RWPE2 (cell line): ENCODE measurements around the gene MAPK8.

Experiments used
- ATAC-seq: fragments of 200-7000 bp; cut with Tn5 transposase; 3 replicates; pipeline ENCODE4 v1.9.1; 2021; ENCODE audit warnings: low read depth
- DNase-seq: peaks from one replicate; pipeline ENCODE4 v3.0.0-alpha.2; 2020; ENCODE audit warnings: low spot score
- H3K27ac ChIP-seq: fragments of 450-650 bp; 2 replicates; pipeline ENCODE4 v1.5.1; 2017; ENCODE audit warnings: mild to moderate bottlenecking; ENCODE audit not compliant: poor library complexity, severe bottlenecking
- H3K27me3 ChIP-seq: fragments of 250-450 bp; sonication (Bioruptor Pico); 2 replicates; pipeline ENCODE4 v1.5.1; 2021; ENCODE audit warnings: mild to moderate bottlenecking, moderate library complexity; ENCODE audit not compliant: insufficient read depth, poor library complexity, severe bottlenecking
- H3K36me3 ChIP-seq: fragments of 250-450 bp; sonication (Bioruptor Pico); 2 replicates; pipeline ENCODE4 v1.5.1; 2020; ENCODE audit warnings: low read depth, mild to moderate bottlenecking, moderate library complexity
- H3K4me1 ChIP-seq: fragments of 250-450 bp; sonication (Bioruptor Pico); 2 replicates; pipeline ENCODE4 v1.5.1; 2021; ENCODE audit warnings: mild to moderate bottlenecking, moderate library complexity; ENCODE audit not compliant: insufficient read depth, poor library complexity, severe bottlenecking
- H3K4me3 ChIP-seq: fragments of 250-450 bp; sonication (Bioruptor Pico); 2 replicates; pipeline ENCODE4 v1.5.1; 2021; ENCODE audit warnings: mild to moderate bottlenecking, moderate library complexity; ENCODE audit not compliant: severe bottlenecking
- H3K9me3 ChIP-seq: fragments of 250-450 bp; sonication (Bioruptor Pico); 2 replicates; pipeline ENCODE4 v1.5.1; 2021; ENCODE audit warnings: mild to moderate bottlenecking, moderate library complexity; ENCODE audit not compliant: severe bottlenecking
- CTCF ChIP-seq: fragments of 450-650 bp; IDR thresholded peaks from one replicate; pipeline ENCODE4 v1.5.1; 2017; ENCODE audit warnings: mild to moderate bottlenecking, moderate library complexity; ENCODE audit not compliant: poor library complexity, severe bottlenecking

MAPK8 gene

GRCh38 chr10:48457949-48458661, 151.6 kb downstream of the MAPK8 start:
- Histone ChIP-seq H3K4me3 (no peak overlapping the region), H3K9me3 (no peaks in the 10 kb centered on the region), H3K4me1 (no peaks in the 10 kb centered on the region), H3K36me3 (no peaks in the 10 kb centered on the region), H3K27me3 (no peaks in the 10 kb centered on the region), H3K27ac (no peak overlapping the region)
- no peak for ATAC-seq
- peak; percentile 36 for DNase-seq
- TF ChIP-seq CTCF = no peak

- Histone ChIP-seq H3K27me3 (no peaks in the 10 kb centered on the region), H3K4me3 (no peak overlapping the region), H3K36me3 (no peaks in the 10 kb centered on the region), H3K27ac (no peak overlapping the region), H3K4me1 (no peaks in the 10 kb centered on the region), H3K9me3 (no peaks in the 10 kb centered on the region)
- ATAC-seq (no peak), DNase-seq (no peak)
- no peak for TF ChIP-seq CTCF
Observed at GRCh38 chr10:48458662-48459048, 152.2 kb downstream of the MAPK8 start.

DNA sequence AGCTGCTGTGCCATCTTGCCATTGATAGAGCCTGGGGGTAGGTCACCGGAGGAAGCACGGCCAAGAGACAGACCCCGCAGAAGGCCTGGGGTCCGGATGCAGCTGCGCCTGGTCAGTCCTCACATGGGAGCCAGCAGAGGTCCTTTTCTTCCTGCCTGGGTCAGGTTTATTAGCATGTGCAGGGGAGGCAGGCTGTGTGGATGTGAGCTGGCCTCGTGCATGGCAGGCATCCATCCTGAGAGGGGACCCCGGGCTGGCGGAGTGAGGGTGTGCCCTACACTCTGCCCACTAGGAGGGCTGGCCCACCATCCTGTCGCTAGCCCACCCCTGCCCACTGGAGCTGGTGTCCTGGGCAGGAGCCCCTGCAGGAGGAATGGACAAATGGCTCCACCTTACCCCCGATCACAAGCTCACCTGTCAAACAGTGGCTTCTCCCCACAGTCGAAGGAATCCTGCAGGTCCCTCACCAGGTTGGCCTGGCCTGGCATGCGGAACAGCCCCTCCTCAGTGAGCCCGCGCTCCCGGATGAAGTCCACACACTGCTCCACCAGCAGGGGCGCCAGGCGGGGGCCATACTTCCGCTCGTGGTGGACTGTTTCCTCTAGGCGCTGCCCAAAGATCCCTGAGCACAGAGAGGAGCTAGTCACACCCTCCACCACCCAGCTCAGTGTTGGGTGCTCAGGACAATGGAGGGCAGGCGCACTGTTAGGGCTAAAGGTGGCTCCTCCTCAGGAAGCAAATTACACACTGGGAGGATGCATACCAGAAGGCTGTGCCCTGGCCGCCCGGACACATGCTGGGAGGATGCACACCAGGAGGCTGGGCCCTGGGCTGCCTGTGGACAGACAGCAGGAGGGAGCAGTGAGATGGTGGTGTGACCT, 153.0 kb downstream of the MAPK8 start:
- TF ChIP-seq CTCF = no peak
- Histone ChIP-seq H3K4me3 (no peak overlapping the region), H3K9me3 (no peaks in the 10 kb centered on the region), H3K36me3 (no peaks in the 10 kb centered on the region), H3K27ac (no peak overlapping the region), H3K4me1 (no peaks in the 10 kb centered on the region), H3K27me3 (no peaks in the 10 kb centered on the region)
- no peak for ATAC-seq
- peak; percentile 42 for DNase-seq

DNA sequence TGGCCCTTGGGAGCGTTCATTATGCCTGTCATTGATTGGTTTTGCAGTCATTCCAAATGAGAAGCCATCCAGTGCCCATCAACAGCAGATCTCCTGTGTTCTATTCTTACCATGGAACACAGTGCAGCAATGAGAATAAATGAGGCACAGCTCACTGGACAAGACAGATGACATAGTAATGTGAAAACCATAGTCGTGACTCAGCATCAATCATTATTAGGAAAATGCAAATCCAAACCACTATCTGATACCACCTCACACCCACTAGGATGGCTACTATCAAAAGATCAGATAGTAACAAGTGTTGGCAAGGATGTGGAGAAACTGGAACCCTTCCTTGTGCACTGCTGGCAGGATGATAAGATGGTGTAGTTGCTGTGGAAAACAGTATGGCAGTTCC, 153.7 kb downstream of the MAPK8 start:
- no peak for DNase-seq
- H3K4me1 ChIP-seq = no peaks in the 10 kb centered on the region
- no peaks in the 10 kb centered on the region for H3K36me3 ChIP-seq
- no peaks in the 10 kb centered on the region for H3K9me3 ChIP-seq
- H3K4me3 ChIP-seq = no peak overlapping the region
- no peak for TF ChIP-seq CTCF
- H3K27me3 ChIP-seq = no peaks in the 10 kb centered on the region
- no peak for ATAC-seq
- no peak overlapping the region for H3K27ac ChIP-seq
